Large intestine (tissue), 3 donors: Measurements from ENCODE around the gene AP3S2. TPM values are rescaled to one million over a fixed set of nuclear protein-coding genes. Genes with fewer than 3 reads are reported as not detected.
"Not testable (repeated sequence)": the region's sequence is repeated elsewhere in the genome, so short reads cannot be mapped to it uniquely, and the experiment has no call there.

Experiments used
- DNase-seq, 2 donors: peaks; one replicate each; pipeline versions ENCODE4 v3.0.0 to v3.0.0-alpha.2; 2013
- H3K27ac ChIP-seq: one replicate; pipeline ENCODE4 v1.5.1; 2013; ENCODE audit warnings: low read length
- H3K27me3 ChIP-seq: 2 replicates; pipeline ENCODE4 v1.6.1; 2013; ENCODE audit warnings: low read length; ENCODE audit not compliant: control insufficient read depth, insufficient read depth
- H3K36me3 ChIP-seq: 2 replicates; pipeline ENCODE4 v1.6.1; 2013; ENCODE audit warnings: low read length; ENCODE audit not compliant: control insufficient read depth, insufficient read depth
- H3K4me1 ChIP-seq: one replicate; pipeline ENCODE4 v1.6.1; 2013; ENCODE audit warnings: low read length; ENCODE audit not compliant: control insufficient read depth, insufficient read depth
- H3K4me3 ChIP-seq: one replicate; pipeline ENCODE4 v1.5.1; 2013; ENCODE audit warnings: low read length
- H3K9me3 ChIP-seq: one replicate; pipeline ENCODE4 v1.6.1; 2013; ENCODE audit warnings: mild to moderate bottlenecking, low read depth, low read length, moderate library complexity; ENCODE audit not compliant: control insufficient read depth
- WGBS: methylation state at CpG from one replicate; pipeline ENCODE4 v1.1.5; 2013; ENCODE audit warnings: low lambda C conversion rate; ENCODE audit not compliant: insufficient coverage; 5-methylcytosine and 5-hydroxymethylcytosine counted together
- polyA plus RNA-seq: library from polyadenylated mRNA; unstranded; fragments of 120-200 nt; gene quantifications from one replicate; pipeline ENCODE4 v1.2.1, GENCODE V29; 2013

The AP3S2 gene
- polyA plus RNA-seq, 1 donor, result 26.1 TPM

DNA sequence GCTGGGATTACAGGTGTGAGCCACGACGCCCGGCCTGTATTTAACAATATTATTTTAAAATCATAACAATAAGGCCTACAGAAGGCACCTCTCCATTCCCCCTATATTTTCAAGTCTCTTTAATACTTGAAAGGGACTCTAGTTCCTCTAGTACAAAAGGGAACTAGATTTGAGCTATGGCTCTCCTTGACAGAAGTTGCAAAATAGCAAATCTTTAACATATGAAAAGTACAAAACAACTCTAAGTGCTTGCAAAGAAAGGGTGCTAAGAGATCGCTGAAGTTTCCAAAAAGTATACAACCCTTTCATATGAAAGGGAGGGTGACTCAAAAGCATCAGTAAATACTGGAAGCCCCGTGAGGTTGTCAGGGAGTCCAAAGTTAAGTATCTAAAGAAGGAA is 23.8 kb downstream of the AP3S2 start:
- H3K4me1 ChIP-seq, result peaks cover 6% of the 10 kb centered on the region
- no peaks in the 10 kb centered on the region for H3K27me3 ChIP-seq
- H3K27ac ChIP-seq, result no peak overlapping the region
- H3K36me3 ChIP-seq, result peaks cover 26% of the 10 kb centered on the region
- no peak overlapping the region for H3K4me3 ChIP-seq
- peaks cover 6% of the 10 kb centered on the region for H3K9me3 ChIP-seq
- no CpG with 5 or more reads among the region's 5 CpGs for WGBS
- no peak for DNase-seq

DNA sequence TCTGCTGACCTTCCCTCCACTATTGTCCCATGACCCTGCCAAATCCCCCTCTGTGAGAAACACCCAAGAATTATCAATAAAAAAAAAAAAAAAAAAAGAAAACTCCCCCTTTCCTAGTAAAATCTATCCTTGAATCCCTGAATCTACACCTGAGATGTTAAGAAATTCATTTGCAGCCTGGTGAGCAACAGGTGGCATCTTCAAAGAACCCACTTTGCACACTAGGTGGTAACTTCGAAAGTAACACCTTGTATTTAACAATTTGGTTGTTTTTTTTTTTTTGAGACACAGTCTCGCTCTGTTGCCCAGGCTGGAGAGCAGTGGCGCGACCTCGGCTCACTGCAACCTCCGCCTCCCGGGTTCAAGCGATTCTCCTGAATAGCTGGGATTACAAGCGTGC is 24.3 kb downstream of the AP3S2 start:
- not testable (repeated sequence) for H3K4me3 ChIP-seq, H3K27ac ChIP-seq, DNase-seq, H3K9me3 ChIP-seq, H3K27me3 ChIP-seq
- WGBS, result no CpG with 5 or more reads among the region's 9 CpGs
- Histone ChIP-seq H3K36me3 (peaks cover 24% of the 10 kb centered on the region), H3K4me1 (peaks cover 11% of the 10 kb centered on the region)

DNA sequence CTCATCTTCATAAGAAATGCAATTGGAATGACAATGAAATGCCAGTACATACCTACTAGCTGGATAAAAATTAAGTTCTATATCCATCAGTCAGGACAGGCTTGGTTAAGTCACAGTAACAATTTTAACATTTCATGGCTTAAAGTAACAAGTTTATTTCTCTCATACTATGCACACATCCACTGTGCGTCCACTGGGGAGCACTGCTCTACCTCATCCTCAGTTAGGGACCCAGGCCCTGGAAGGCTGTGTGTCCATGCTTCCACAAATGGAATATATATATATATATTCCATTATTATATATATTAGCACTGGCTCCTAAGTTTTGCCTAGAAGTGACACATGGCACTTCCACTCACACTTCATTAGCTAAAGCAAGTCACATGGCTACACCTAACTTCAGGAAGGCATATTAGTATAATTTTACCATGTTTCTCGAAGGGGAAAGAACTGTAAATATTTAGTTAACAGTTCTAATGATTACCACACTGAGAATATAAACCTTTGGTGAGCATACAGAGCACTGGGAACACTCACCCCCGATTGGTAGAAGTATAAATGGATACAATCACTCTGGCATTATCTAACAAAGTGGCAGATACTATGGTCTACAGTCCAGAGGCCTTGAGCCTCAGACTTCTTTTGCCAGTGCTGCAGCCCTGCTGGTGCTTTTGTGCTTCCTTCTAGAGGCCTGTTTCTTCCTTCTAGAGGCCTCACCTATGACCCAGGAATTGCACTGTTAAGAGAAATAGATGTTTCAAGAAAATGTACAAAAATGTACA is 28.6 kb downstream of the AP3S2 start:
- peak in 1 of 2 donors; percentile 55 for DNase-seq
- H3K36me3 ChIP-seq, result peaks cover 16% of the 10 kb centered on the region
- peaks cover 6% of the 10 kb centered on the region for H3K9me3 ChIP-seq
- H3K27ac ChIP-seq, result peak overlapping the region; percentile 74
- no peaks in the 10 kb centered on the region for H3K27me3 ChIP-seq
- no peak overlapping the region for H3K4me3 ChIP-seq
- WGBS, result 15% methylated on average over 2 of the region's 3 CpGs
- peaks cover 45% of the 10 kb centered on the region for H3K4me1 ChIP-seq

DNA sequence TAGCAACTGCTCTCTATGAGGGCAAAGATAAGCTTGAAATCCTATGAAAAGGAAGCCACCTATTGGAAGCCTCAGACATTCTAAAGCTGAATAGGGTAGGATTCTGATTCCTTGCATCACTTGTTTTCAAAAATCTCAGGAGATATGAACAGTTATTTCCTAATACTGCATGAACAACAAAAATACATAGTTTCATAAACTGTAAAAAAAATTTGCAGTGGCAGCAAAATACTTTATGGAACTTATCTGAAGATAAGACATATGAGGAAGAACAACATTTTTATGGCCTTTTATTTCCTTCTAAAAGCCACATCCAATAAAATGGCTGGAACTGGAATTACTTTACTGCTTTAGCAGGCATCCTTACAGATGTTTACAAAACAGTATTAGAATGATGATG is 29.9 kb downstream of the AP3S2 start:
- DNase-seq, result peak in 1 of 2 donors; percentile 62
- no peaks in the 10 kb centered on the region for H3K27me3 ChIP-seq
- H3K9me3 ChIP-seq, result peaks cover 6% of the 10 kb centered on the region
- H3K4me1 ChIP-seq, result peaks cover 54% of the 10 kb centered on the region
- peak overlapping the region; percentile 74 for H3K27ac ChIP-seq
- H3K4me3 ChIP-seq, result no peak overlapping the region
- peaks cover 9% of the 10 kb centered on the region for H3K36me3 ChIP-seq

DNA sequence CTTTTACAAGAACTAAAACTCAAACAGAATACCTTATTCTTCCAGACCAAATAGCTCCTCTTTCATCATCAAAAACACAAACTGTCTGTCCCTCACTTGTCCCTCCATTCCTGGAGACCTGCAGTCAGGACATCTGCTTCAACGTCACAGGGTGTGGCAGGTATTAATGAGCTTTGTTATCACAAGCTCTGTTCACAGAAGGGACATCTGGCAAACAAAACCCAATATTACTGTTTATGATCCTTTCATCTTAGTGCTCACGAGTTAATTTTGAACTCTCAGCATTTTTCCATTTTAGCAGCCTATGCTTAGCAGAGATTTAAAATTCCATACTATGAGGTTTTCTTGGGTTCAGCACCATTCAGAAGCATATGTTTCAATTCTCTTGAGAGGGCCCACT is 32.9 kb downstream of the AP3S2 start:
- WGBS, result 20% methylated on average over 1 of the region's 2 CpGs
- H3K27ac ChIP-seq, result peak overlapping the region; percentile 95
- H3K27me3 ChIP-seq, result no peaks in the 10 kb centered on the region
- H3K9me3 ChIP-seq, result no peaks in the 10 kb centered on the region
- H3K4me3 ChIP-seq, result no peak overlapping the region
- DNase-seq, result peak; percentile 82 to 92
- H3K36me3 ChIP-seq, result peaks cover 7% of the 10 kb centered on the region
- peaks cover 72% of the 10 kb centered on the region for H3K4me1 ChIP-seq

DNA sequence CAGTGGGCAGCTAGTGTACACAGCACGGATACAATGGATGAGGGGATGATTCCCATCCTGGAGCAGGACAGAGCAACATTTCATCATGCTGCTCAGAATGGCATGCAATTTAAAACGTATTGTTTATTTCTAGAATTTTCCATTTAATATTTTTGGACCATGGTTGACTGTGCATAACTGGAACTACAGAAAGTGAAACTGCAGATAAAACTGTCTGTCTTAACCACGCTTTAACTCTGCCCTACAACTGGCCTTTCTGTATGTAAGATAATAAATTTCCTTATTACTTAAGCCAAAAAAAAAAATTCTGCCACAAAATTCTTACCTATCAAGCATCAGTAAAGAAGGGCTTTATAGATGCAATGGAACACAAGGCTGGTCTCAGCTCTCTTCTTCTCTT is 33.4 kb downstream of the AP3S2 start:
- Histone ChIP-seq H3K27ac (peak overlapping the region; percentile 95), H3K36me3 (peaks cover 7% of the 10 kb centered on the region), H3K4me3 (no peak overlapping the region), H3K27me3 (no peaks in the 10 kb centered on the region), H3K4me1 (peaks cover 72% of the 10 kb centered on the region), H3K9me3 (no peaks in the 10 kb centered on the region)
- DNase-seq, result peak; percentile 32 to 75
- WGBS, result 20% methylated on average over 2 of the region's 3 CpGs

DNA sequence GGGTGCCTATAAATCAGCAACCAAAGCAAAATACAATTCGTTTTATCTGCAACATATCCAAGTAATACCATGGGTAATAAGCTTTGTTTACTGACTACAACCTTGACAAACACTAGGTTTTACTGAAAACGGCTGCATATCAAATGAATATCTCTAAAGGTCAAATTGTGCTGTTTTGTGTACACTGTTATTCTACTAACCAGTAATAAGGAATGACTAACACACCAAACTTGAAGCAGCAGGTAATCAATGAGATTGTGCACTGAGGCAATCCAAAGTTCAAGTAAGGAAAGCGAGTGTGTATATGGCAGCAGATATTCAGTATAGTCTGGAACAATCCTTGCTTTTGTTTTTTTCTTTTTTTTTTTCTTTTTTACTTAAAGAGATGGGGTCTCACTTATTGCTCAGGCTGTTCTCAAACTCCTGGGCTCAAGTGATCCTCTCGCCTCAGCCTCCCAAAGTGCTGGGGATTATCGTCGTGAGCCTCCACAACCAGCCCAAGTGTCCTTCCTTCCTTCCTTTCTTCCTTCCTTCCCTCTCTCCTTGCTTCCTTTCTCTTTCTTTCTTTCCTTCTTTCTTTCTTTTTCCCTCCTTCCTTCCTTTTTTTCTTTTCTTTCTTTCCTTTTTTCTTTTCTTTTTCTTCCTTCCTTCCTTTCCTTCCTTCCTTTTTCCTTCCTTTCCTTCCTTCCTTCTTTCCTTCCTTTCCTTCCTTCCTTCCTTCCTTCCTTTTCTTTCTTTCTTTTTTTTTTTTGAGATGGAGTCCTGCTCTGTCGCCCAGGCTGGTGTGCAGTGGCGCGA is 34.9 kb downstream of the AP3S2 start:
- peaks cover 7% of the 10 kb centered on the region for H3K36me3 ChIP-seq
- no peaks in the 10 kb centered on the region for H3K9me3 ChIP-seq
- no peaks in the 10 kb centered on the region for H3K27me3 ChIP-seq
- peaks cover 60% of the 10 kb centered on the region for H3K4me1 ChIP-seq
- no peak overlapping the region for H3K4me3 ChIP-seq
- H3K27ac ChIP-seq, result peak overlapping the region; percentile 95
- peak; percentile 66 to 87 for DNase-seq
- WGBS, result 49% methylated on average over 5 of the region's 9 CpGs

DNA sequence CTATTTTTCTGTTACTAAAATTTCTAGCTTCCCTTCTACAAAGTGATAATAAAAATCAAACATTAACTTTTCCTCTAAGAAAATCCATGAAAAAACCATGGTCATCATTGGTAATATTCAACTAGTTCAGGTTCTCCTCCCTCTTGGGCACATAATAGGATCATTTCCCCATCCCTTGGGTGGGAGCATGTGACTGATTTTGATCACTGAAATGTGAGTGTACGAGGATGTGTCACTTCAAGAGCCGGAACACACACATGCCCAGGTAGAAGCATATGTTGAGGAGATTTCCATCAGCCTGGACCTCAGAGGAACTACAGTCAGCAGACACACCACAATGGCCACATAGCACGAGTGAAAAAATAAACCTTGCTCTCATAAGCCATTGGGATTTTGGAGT is 36.1 kb downstream of the AP3S2 start:
- peak overlapping the region; percentile 95 for H3K27ac ChIP-seq
- peaks cover 55% of the 10 kb centered on the region for H3K4me1 ChIP-seq
- H3K4me3 ChIP-seq, result no peak overlapping the region
- H3K27me3 ChIP-seq, result no peaks in the 10 kb centered on the region
- DNase-seq, result peak; percentile 94 to 97
- H3K36me3 ChIP-seq, result peaks cover 7% of the 10 kb centered on the region
- WGBS, result no CpG with 5 or more reads among the region's 3 CpGs
- no peaks in the 10 kb centered on the region for H3K9me3 ChIP-seq

DNA sequence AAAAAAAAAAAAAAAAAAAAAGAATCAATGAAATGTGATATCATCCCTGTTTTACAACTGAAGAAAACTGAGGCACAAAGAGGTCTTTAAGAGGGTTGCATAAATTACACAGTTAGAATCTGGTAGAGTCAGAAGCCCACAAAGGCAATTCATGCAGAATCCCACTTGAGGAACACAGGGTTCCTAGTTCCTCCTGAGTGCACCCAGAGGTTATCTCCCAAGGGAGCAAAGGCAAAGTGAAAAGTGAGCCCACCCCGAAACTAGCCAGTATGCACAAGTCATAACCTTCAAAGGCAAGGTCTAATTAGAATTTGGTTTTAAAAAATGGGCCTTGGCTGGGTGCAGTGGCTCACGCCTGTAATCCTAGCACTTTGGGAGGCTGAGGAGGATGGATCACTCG is 37.8 kb downstream of the AP3S2 start:
- no peaks in the 10 kb centered on the region for H3K9me3 ChIP-seq
- no CpG with 5 or more reads among the region's 3 CpGs for WGBS
- H3K36me3 ChIP-seq, result no peaks in the 10 kb centered on the region
- H3K27ac ChIP-seq, result peak overlapping the region; percentile 95
- no peak overlapping the region for H3K4me3 ChIP-seq
- H3K27me3 ChIP-seq, result no peaks in the 10 kb centered on the region
- H3K4me1 ChIP-seq, result peaks cover 52% of the 10 kb centered on the region
- no peak for DNase-seq

DNA sequence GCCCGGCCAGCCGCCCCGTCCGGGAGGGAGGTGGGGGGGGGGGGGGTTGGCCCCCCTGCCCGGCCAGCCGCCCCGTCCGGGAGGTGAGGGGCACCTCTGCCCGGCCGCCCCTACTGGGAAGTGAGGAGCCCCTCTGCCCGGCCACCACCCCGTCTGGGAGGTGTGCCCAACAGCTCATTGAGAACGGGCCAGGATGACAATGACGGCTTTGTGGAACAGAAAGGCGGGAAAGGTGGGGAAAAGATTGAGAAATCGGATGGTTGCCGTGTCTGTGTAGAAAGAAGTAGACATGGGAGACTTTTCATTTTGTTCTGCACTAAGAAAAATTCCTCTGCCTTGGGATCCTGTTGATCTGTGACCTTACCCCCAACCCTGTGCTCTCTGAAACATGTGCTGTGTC is 38.9 kb downstream of the AP3S2 start:
- H3K4me1 ChIP-seq, result peaks cover 50% of the 10 kb centered on the region
- not testable (repeated sequence) for H3K36me3 ChIP-seq, H3K27me3 ChIP-seq, DNase-seq, H3K27ac ChIP-seq, H3K9me3 ChIP-seq, H3K4me3 ChIP-seq
- no CpG with 5 or more reads among the region's 17 CpGs for WGBS
